PC-9 (cell line): ENCODE results near the gene TMEM107.

Experiments
- EZH2 ChIP-seq: fragments of 200-600 bp; sonication (generic); IDR thresholded peaks from 2 replicates; pipeline ENCODE4 v1.8.0; 2017; ENCODE audit warnings: antibody characterized with exemption, low read depth
- TF ChIP-seq, protein P1 (sequence below): fragments of 200-600 bp; sonication (generic); conservative IDR thresholded peaks from 2 replicates; pipeline ENCODE4 v1.6.1; 2017; ENCODE audit warnings: mixed run types, antibody characterized with exemption, mild to moderate bottlenecking, moderate library complexity

DNA sequence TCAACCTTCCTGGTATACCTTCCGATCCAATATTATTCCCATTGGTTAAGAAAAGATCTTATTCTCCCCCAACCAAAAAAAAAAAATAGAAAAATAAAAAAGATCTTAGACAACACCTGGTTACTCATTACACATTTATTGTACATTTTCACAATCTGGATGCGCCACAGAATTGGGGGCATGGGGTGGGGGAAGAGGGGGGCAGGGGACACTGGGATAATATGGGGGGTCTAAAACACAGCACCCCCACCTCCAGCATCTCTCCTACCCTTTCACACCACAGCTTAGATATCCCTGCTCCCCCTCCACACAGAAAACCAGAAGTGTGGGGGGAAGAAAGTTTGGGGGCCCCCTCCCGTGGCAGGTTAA is 17.2 kb downstream of the TMEM107 start:
- no peak for TF ChIP-seq EZH2
- TF ChIP-seq, protein P1, sequence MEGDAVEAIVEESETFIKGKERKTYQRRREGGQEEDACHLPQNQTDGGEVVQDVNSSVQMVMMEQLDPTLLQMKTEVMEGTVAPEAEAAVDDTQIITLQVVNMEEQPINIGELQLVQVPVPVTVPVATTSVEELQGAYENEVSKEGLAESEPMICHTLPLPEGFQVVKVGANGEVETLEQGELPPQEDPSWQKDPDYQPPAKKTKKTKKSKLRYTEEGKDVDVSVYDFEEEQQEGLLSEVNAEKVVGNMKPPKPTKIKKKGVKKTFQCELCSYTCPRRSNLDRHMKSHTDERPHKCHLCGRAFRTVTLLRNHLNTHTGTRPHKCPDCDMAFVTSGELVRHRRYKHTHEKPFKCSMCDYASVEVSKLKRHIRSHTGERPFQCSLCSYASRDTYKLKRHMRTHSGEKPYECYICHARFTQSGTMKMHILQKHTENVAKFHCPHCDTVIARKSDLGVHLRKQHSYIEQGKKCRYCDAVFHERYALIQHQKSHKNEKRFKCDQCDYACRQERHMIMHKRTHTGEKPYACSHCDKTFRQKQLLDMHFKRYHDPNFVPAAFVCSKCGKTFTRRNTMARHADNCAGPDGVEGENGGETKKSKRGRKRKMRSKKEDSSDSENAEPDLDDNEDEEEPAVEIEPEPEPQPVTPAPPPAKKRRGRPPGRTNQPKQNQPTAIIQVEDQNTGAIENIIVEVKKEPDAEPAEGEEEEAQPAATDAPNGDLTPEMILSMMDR: no peak
